ENCODE data around the gene C10orf90.

The C10orf90 gene

DNA sequence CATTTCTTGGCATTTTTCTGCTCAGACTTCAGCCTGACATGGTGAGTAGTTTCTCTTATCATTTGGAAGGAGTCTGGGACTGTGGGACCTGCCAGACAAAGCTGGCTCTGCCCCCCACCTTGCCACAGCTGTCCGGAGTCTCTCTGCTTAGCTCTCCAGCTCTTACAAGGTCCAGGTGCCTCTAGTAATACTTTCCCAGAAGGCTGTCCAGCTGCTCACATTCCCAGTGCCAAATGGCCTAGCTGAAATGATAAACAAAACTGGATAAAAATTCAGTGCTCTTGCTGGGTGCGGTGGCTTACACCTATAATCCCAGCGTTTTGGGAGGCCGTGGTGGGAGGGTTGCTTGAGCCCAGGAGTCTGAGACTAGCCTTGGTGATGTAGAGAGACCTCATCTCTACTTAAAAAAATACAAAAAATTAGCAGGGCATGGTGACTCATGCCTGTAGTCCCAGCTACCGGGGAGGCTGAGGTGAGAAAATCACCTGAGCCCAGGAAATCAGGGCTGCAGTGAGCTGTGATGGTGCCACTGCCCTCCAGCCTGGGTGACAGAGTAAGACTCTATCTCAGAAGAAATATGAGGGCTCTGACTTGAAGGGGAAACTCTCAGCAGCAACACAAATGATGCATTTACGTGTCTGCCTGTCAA, 86.8 kb downstream of the C10orf90 start:
- TF ChIP-seq, protein P1, sequence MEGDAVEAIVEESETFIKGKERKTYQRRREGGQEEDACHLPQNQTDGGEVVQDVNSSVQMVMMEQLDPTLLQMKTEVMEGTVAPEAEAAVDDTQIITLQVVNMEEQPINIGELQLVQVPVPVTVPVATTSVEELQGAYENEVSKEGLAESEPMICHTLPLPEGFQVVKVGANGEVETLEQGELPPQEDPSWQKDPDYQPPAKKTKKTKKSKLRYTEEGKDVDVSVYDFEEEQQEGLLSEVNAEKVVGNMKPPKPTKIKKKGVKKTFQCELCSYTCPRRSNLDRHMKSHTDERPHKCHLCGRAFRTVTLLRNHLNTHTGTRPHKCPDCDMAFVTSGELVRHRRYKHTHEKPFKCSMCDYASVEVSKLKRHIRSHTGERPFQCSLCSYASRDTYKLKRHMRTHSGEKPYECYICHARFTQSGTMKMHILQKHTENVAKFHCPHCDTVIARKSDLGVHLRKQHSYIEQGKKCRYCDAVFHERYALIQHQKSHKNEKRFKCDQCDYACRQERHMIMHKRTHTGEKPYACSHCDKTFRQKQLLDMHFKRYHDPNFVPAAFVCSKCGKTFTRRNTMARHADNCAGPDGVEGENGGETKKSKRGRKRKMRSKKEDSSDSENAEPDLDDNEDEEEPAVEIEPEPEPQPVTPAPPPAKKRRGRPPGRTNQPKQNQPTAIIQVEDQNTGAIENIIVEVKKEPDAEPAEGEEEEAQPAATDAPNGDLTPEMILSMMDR (conservative IDR thresholded peaks at IDR 0.05; ENCODE audit: low read depth, low read length) = no peak
- H3K4me3 ChIP-seq (ENCODE audit: low read depth, low read length) = no peak overlapping the region

GRCh38 chr10:126581648-126582046, 88.8 kb downstream of the C10orf90 start:
- H3K4me3 ChIP-seq (ENCODE audit: low read depth, low read length) = no peak overlapping the region
- TF ChIP-seq, protein P1 (conservative IDR thresholded peaks at IDR 0.05; ENCODE audit: low read depth, low read length) = no peak
- no peak for DNase-seq (ENCODE audit: low read depth)

More for the DNA sequence above, 86.8 kb downstream of the C10orf90 start:
- DNase-seq (ENCODE audit: low read depth) = no peak

DNA sequence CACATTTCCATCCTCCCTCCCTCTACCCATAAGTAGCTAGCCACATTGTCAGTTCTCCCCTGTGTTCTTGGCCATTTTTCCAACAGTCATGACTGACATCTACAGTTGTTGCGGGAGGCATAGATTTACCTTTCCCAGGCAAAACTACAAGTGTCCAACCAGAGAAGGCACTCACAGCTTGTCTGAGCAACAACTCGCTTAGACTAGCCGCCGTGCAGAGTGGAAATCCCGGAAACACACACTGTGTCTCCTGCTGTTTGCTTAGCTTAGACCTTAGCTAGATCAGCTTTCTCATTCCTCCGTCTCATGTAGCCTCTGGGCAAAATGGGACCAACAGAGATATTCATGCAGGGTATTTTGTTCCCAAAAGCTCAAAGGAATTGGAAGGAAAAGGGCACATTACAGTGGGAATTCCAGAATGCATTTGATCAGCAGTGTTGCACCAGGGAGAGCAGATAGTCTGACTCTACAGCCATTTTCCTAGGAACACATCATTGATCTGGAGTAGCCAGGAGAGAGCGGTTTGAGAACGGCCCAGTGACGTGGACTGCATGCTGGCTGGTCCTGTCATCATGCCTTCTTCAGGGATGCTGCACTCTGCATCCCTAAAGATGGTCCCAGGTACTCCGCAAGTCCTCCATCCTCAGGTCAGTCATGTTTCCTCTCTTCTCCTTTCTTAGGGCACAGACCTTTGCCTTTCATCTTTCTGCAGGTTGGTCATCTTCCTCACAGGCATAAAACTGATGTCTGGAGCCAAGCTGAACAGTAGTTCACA, 89.4 kb downstream of the C10orf90 start:
- TF ChIP-seq, protein P1 (conservative IDR thresholded peaks at IDR 0.05; ENCODE audit: low read depth, low read length) = no peak
- no peak overlapping the region for H3K4me3 ChIP-seq (ENCODE audit: low read depth, low read length)
- DNase-seq (ENCODE audit: low read depth) = peak; percentile 47

- peak; percentile 77 for DNase-seq (ENCODE audit: low read depth)
- H3K4me3 ChIP-seq (ENCODE audit: low read depth, low read length) = no peak overlapping the region
- TF ChIP-seq, protein P1 (conservative IDR thresholded peaks at IDR 0.05; ENCODE audit: low read depth, low read length) = no peak
Measured at GRCh38 chr10:126576336-126576735, 94.2 kb downstream of the C10orf90 start.

DNA sequence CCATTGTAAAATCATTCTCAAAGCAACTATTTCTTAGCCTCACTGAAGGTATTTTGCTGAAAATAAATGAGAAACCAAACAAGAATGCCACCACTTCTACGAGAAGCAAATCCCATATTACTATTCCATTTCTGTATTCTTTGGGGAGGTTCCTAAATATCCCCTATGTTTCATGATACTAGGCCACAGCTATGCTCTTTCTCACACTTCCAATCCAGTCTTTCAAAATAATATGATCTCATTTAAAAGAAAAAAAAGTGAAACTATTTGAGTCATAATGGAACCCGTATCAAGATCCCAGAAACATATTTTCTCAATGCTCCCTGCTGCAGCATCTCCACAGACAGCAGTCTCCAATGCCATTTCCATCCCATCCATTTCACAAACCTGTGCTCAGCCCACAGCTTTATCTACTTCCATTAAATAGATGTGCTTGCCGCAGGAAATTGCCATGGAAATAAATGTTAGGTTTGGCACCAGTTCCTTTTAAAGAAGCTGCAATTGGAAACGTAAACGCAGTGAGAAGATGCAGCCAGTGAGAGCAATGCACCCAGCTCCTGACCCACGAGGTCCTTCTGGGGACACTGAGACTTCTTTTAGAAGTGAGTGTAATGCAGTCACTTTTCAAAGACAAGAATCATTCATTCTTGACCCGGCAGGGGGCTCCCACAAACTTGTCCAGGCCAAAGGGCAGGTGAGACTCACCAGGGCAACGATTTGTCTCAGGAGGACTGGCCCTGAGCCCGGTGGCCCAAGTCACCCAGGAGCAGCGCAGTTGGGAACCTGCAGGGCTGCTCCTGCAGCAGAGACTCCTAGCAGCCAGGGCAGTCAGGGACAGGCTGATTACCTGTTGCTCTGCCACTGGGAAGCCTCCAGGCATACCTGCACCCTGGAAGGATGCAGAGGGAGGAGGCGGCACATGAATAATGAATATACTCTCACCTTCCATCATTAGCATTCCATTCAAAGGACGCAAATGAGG, 99.6 kb downstream of the C10orf90 start:
- TF ChIP-seq, protein P1 (conservative IDR thresholded peaks at IDR 0.05; ENCODE audit: low read depth, low read length) = no peak
- no peak overlapping the region for H3K4me3 ChIP-seq (ENCODE audit: low read depth, low read length)
- peak; percentile 42 for DNase-seq (ENCODE audit: low read depth)

DNA sequence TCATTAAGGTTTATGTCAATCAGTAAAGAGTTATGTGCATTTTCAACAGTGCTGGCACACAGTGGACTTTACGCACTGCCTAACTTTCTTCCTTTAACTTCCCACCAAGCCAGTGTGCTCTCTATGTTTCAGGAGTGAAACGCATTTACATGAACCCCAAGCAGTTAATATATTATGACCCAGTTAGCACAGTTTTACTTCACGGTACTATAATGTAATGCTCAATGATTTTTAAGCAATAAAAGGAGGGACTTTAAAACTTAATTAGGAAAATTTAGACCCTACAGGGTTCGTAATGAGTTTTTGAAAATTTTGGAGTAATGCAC, 100.3 kb downstream of the C10orf90 start:
- TF ChIP-seq, protein P1 (conservative IDR thresholded peaks at IDR 0.05; ENCODE audit: low read depth, low read length) = no peak
- H3K4me3 ChIP-seq (ENCODE audit: low read depth, low read length) = peak overlapping the region; percentile 46
- no peak for DNase-seq (ENCODE audit: low read depth)
